ENCODE data around the gene CGNL1. TPM values are rescaled to one million over a fixed set of nuclear protein-coding genes. Genes with fewer than 3 reads are reported as not detected.

The CGNL1 gene
- total and polyA plus RNA-seq, 7 donors: 0.18 to 2.2 (median 0.37) TPM

DNA sequence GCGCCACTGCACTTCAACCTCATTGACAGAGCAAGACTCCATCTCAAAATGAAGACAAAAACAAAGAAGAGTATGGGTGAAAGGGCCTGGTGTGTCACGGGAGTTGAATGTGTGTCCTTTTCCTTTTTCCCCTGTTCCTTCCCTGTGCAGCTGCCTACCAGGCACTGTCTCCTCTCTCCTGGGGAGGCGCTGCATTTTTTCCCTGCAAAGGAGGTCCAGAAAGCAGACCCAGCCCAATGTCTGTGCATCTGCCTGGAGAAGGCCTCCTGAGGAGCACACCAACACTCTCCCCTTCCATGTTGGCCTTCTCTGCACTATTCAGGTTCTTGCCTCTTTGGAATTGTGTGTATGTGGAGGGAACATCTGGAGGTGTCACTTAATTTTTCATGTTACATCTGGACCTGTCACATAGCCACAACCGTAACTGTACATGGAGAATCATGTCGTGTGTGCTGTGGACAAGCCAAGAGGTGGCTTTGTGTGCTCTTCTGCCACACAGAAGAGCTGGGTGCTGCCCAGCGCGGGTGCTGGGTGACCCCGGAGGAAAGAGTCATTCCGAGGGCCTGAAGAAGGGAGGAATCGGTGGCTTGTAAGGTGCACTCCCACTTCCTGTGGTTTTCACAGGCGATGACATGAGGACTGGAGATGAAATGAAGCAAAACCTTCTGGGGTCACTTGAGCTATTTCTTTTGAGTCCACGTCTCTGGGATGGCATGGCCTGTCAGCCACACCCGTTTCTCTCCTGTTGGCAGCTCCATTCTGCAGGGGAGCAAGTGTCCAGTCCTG lies 46.5 kb upstream of the CGNL1 start:
- H3K36me3 ChIP-seq (ENCODE audit: insufficient read depth in 1 of 2, low read depth in 1 of 2): no peaks in the 10 kb centered on the region
- DNase-seq: no peak
- TF ChIP-seq, protein P1, sequence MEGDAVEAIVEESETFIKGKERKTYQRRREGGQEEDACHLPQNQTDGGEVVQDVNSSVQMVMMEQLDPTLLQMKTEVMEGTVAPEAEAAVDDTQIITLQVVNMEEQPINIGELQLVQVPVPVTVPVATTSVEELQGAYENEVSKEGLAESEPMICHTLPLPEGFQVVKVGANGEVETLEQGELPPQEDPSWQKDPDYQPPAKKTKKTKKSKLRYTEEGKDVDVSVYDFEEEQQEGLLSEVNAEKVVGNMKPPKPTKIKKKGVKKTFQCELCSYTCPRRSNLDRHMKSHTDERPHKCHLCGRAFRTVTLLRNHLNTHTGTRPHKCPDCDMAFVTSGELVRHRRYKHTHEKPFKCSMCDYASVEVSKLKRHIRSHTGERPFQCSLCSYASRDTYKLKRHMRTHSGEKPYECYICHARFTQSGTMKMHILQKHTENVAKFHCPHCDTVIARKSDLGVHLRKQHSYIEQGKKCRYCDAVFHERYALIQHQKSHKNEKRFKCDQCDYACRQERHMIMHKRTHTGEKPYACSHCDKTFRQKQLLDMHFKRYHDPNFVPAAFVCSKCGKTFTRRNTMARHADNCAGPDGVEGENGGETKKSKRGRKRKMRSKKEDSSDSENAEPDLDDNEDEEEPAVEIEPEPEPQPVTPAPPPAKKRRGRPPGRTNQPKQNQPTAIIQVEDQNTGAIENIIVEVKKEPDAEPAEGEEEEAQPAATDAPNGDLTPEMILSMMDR (IDR thresholded peaks at IDR 0.05): no peak
- no peak for ATAC-seq
- H3K4me3 ChIP-seq: no peak overlapping the region
- H3K27ac ChIP-seq: no peak overlapping the region
- intact Hi-C loops (cut with DNase I): no loop called here
- H3K9me3 ChIP-seq: no peaks in the 10 kb centered on the region
- peaks cover 0 to 32% (median 4%) of the 10 kb centered on the region in 3 donors for H3K27me3 ChIP-seq (ENCODE audit: insufficient read depth in 3 of 3, low read length in 2 of 3)
- H3K4me1 ChIP-seq: peaks cover 7% of the 10 kb centered on the region
- WGBS, 3 donors: 85 to 90% (median 86%) methylated on average over 13 of the region's 13 CpGs

GRCh38 chr15:57330619-57331340 lies 45.5 kb upstream of the CGNL1 start:
- H3K27ac ChIP-seq: no peak overlapping the region
- H3K27me3 ChIP-seq (ENCODE audit: insufficient read depth in 3 of 3, low read length in 2 of 3): peaks cover 0 to 32% (median 4%) of the 10 kb centered on the region in 3 donors
- no peak overlapping the region for H3K4me3 ChIP-seq
- no peaks in the 10 kb centered on the region for H3K36me3 ChIP-seq (ENCODE audit: insufficient read depth in 1 of 2, low read depth in 1 of 2)
- no peaks in the 10 kb centered on the region for H3K9me3 ChIP-seq
- TF ChIP-seq, protein P1 (IDR thresholded peaks at IDR 0.05): no peak
- intact Hi-C loops (cut with DNase I): no loop called here
- ATAC-seq (no peak), DNase-seq (no peak)
- WGBS, 3 donors: 61 to 75% (median 62%) methylated on average over 14 of the region's 14 CpGs
- H3K4me1 ChIP-seq: peaks cover 7% of the 10 kb centered on the region

- TF ChIP-seq, protein P1 (IDR thresholded peaks at IDR 0.05): no peak
- intact Hi-C loops (cut with DNase I): no loop called here
- DNase-seq (no peak), ATAC-seq (no peak)
- H3K27ac ChIP-seq: no peak overlapping the region
- H3K9me3 ChIP-seq: no peaks in the 10 kb centered on the region
- no peaks in the 10 kb centered on the region for H3K36me3 ChIP-seq (ENCODE audit: insufficient read depth in 1 of 2, low read depth in 1 of 2)
- H3K27me3 ChIP-seq (ENCODE audit: insufficient read depth in 3 of 3, low read length in 2 of 3): peaks cover 0 to 29% (median 4%) of the 10 kb centered on the region in 3 donors
- 88 to 96% (median 90%) methylated on average over 8 of the region's 8 CpGs for WGBS, 3 donors
- peaks cover 5% of the 10 kb centered on the region for H3K4me1 ChIP-seq
- no peak overlapping the region for H3K4me3 ChIP-seq
Measured at GRCh38 chr15:57332326-57332725, 44.0 kb upstream of the CGNL1 start.

- ATAC-seq: no peak
- no peak for DNase-seq
- H3K4me3 ChIP-seq: no peak overlapping the region
- WGBS, 3 donors: 93 to 95% (median 94%) methylated on average over 4 of the region's 4 CpGs
- no peaks in the 10 kb centered on the region for H3K4me1 ChIP-seq
- H3K27me3 ChIP-seq (ENCODE audit: insufficient read depth in 3 of 3, low read length in 2 of 3): peaks cover 0 to 29% (median 4%) of the 10 kb centered on the region in 3 donors
- H3K9me3 ChIP-seq: no peaks in the 10 kb centered on the region
- intact Hi-C loops (cut with DNase I): no loop called here
- no peaks in the 10 kb centered on the region for H3K36me3 ChIP-seq (ENCODE audit: insufficient read depth in 1 of 2, low read depth in 1 of 2)
- TF ChIP-seq, protein P1 (IDR thresholded peaks at IDR 0.05): no peak
- H3K27ac ChIP-seq: no peak overlapping the region
Measured at GRCh38 chr15:57333487-57333886, 42.8 kb upstream of the CGNL1 start.
